Stimulated activated CD8-positive, alpha-beta memory T cell treated with anti-CD3 and anti-CD28 coated beads, Interleukin-7, amount 100 ng/mL, for 4 hours (primary cell): ENCODE measurements around the gene STKLD1.

Source experiments
- DNase-seq, 2 donors: peaks; one replicate each; pipeline ENCODE4 v3.0.0-alpha.2; 2020; ENCODE audit warnings: low read depth in 2 of 2

Gene STKLD1

DNA sequence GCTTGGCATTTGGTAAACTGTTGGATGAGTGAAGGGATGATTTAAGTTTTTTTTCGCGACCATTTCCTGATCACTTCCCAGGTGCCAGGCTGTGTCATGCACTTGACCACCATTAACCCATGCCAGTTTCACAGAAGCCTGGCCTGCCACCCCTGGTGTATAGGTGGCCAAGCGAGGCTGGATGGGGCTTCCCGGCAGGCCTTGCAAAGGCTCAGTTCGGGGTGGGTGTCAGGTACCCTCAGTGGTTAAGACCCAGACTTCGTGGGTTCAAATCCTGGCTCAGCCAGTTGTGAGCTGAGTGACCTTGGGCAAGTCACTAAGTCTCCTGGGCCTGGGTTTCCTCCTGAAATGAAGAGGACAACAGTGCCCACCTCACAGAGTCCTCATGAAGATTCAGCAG lies 30.6 kb upstream of the STKLD1 start:
- no peak for DNase-seq

DNA sequence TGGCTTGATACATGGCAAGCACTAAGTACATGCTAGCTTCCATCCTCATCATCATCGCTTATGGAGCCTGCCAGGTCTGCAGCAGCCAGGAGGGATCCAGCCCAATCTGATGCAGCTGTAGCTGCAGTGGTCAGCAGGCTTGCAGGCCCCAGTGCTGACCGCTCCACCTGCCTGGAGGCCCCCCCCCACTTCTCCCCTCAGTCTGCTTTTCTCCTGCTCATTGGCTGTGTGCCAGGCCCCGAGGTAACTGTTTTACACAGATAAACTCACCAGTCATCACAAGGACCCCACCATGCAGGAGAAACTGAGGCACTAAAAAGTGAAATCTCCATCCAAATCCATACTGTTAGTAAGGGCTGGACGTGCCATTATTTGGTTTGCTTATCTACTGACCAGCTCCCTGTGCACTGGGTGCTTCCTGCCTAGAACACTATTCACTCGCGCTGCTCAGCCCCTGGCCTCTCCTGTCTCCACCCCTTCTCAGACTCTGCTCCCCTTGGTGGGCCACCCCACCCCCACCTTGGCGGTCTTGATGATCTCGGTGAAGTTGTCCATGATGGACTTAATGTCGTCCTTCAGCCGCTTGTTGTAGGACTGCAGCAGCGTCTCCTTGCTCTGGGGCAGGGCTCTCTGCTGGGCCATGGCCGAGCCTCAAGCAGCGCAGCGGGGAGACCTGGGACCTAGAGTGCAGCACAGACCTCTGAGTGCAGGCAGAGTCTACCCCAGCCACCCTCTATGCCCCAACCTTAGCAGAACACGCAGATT lies 30.0 kb upstream of the STKLD1 start:
- no peak for DNase-seq

DNA sequence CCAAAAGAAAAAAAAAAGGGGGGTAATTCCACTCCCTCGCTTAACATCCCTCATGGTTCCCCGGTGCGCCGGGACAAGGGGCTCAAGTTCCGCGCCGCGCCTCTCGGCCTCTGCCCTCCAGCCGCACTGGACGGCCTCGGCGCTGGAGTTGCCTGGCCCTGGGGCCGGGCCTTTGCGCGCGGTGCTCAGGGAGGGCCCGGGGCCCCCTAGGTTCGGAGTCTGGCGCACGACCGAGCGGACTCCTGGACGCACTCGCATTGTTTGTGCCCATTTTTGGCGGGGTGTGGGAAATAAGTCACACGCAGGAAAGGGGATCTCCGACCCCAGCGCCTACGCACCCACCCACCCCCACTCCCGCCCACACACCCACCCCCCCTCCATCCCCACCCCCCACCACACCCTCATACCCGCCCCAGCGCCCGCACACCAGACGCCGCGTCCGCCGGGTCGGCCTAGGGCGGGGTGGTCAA lies 28.6 kb upstream of the STKLD1 start:
- no peak for DNase-seq

DNA sequence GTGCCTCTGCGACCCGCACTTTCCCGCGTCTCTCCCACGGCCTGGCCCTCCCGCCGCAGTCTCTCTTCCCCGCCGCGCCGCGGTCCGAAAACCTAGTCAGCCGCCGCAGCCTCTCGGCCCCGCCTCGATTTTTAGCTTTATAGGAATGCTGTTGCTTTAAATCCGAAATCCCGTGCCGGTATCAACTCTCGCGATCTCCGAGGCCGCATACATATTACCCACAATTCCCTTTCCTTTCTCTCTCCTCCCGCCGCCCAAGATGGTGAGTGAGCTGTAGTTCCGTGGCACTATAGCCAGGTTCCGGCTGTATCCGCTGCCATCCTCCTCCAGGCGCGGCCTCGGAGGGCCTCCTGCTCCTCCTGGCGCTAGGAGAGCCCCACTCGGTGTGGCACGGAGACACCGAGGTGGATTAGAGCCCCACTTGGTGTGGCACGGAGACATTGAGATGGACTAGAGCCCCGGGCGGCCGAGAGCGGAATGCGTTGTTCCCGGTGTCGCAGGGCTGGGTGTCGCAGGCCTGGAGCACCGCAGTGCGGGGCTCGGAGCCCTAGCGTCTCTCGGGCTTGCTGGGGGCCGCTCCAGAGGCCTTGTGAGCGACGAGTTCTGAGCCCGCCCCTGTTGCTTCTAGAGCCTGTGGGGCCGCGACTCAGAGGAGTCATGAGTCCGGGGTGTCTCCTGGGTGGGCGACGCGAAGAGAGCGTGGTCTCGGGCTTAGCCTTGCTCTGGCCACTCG lies 28.0 kb upstream of the STKLD1 start, which contains the start of the genes MED22 and RPL7A:
Gene MED22, minus strand, starts transcription at position 147 of the 733 bp plus-strand sequence. CDS start 1,469 bp downstream, outside the sequence.
Gene RPL7A, plus strand, starts transcription at position 234 of the 733 bp plus-strand sequence. Its CDS starts 26 bp downstream, at position 260.
- peak; percentile 86 to 91 for DNase-seq

DNA sequence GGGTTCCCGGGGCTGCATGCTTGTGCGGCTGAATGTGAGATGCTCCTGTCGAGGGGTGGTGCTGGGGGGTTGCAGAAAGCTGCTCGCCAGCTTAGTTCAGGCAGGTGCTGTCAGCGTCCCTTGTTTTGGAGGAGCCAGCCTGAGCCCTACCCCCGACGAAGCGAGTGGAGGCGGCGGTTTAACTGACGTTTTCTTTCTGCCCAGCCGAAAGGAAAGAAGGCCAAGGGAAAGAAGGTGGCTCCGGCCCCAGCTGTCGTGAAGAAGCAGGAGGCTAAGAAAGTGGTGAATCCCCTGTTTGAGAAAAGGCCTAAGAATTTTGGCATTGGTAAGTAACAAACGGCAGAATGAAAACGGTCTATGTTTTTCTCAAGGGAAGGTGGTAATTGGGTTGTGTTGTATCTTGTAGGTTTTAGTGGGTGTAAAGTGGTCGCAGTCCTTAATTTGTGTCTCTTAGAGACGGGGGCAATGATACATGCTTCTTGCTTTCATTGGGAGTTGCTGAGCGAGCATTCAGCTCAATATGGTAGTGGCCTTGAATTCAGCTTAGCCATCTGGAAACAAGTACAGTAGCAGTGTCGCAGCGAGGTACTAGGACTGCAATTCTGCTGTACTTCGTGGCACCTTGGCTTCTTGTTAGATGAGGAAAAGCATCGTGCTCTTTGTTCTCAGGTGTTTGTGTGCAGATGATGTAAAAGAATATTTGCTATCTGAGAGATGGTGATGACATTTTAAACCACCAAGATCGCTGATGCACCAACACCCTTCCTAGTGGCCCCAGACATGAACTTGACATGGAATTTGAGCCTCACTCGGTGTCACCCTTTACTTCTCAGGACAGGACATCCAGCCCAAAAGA lies 27.2 kb upstream of the STKLD1 start:
- no peak for DNase-seq

DNA sequence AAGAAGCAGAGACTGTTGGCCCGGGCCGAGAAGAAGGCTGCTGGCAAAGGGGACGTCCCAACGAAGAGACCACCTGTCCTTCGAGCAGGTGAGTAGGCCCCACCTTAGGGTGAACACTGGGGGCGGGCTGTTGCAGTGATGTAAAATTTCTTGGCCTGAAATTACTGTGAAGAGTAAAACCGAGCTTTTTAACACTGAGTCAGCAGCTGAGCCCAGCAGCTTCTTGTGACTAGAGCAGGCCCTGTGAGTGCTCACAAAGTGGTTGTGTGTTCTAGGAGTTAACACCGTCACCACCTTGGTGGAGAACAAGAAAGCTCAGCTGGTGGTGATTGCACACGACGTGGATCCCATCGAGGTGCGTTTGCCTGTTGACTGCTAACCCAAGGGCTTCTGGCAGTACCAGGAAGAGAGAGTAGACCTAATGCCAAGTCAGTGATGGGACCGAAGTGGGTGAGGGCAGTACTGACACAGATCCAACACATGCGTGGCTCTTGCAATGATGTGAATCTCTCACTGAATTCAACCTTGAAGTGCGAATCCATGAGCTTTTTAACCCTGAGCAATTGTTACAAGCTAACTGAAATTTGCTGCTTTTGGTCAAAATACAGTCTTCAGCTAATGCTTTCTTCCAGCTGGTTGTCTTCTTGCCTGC lies 26.1 kb upstream of the STKLD1 start:
- no peak for DNase-seq

DNA sequence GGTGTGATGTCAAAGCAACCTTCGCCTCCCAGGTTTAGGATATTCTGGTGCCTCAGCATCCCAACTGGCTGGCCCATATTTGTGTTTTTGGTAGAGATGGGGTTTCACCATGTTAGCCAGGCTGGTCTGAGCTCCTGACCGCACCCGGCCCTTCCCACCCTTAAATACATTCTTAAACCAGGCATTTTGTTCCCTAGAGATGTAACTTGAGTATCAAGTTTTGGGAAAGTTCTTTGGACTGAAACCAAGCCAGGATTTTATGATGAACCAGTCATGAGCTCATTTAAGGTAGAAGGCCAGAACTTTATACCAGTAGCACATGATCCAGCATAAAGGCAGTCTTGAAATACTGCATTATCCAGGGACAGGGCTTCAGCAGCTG lies 24.6 kb upstream of the STKLD1 start:
- no peak for DNase-seq

DNA sequence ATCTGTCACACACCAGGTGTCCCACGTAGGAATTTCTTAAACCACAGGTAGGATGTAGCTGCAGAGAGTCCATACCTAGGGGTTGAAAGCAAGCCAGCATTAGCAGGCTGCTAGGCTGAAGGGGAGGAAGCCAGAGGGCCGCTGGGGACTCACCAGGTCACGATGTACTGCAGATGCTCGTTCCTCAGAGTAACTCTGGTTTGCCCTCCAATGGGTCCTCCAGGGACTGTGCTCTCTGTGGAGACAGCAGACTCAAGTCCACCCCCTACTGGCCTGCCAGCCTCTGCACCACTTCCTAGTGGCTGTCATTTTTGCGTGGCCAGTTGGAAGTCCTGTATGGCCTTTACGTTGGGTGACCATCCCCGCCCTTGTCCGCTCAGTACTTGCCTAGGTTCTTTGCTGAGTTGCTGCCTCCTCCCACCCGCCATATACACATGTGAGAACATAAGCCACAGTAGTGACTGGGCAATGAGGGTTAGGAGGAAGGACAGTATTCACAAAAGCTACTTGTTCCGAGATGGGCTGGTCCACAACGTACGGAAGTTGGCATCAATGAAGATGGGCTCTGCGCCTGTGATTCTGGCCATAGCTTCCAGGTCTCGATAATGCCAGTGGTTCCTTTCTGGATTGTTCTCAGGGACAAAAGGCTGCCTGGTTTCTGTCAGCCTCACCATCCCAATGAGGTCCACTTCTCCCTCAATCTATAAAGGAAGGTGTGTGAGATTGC lies 24.1 kb upstream of the STKLD1 start:
- DNase-seq = no peak

DNA sequence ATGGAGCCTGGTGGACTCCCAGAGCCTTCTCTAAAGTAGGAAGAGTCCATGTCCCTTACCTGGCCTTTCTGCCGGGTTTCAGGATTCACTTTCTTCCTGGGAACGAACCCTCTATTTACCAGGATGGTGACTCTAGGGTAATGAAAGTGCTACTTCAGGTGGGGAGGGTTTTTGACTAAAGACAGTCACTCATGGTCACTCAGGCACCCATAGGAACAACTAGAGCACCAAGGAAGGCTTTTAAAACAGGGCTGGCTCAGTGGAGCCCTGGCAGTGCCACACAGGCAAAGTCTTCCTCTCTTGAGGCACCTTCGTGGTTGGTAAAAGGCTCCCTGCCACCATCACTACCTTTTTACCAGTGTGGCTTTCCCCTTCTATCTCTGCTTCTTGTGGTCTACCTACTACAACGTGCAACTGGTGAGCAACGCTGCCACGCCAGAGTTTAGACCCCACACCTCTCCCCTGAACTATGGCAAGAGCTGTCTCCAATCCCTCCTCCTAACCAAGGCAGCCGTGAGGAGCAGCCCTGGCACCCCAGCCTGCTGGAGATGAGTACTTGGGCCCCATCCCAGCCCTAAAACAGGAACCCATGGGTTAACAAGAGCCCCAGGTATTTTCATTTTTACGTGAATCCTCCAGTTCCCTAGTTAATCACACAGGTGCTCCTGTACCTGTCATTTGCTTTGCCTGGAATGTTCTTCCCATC lies 23.4 kb upstream of the STKLD1 start:
- DNase-seq = no peak

DNA sequence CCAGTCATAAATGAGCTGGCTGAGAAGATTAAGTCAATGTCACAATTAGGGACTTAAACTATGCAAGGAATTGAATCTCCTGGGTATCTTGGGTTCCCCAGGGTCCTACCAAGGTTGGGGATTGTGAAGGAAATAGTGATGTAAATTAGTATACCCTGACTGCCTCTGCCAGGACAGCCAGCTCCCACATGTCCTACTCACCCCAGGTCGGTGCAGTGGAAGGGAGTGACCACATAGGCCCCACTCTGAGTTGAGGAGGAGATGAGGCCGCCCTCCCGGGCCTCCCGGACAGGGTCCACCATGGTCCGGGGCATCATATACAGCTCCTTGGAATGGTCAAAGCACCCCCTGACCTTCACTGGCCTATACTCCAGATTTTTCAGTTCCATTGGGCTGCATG lies 22.6 kb upstream of the STKLD1 start:
- DNase-seq = no peak

DNA sequence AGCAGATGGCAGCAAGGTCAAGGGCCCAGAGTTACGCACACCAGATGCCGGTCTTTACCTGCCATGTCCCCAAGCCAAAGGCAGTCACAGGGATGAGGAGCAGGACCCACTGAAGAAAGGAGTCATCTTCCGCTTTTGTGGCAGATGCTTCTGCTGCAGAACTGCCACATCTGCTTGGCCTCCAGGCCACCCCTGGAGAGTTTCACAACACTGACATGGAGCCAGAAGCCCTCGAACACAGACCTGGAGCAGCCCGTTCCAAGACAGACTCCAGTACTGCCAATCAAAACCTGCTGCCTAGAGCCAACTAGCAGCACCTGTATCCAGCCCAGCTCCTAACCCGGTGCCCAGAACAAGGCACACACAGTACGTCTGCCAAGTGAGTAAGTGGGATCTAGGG lies 21.4 kb upstream of the STKLD1 start:
- DNase-seq = no peak

DNA sequence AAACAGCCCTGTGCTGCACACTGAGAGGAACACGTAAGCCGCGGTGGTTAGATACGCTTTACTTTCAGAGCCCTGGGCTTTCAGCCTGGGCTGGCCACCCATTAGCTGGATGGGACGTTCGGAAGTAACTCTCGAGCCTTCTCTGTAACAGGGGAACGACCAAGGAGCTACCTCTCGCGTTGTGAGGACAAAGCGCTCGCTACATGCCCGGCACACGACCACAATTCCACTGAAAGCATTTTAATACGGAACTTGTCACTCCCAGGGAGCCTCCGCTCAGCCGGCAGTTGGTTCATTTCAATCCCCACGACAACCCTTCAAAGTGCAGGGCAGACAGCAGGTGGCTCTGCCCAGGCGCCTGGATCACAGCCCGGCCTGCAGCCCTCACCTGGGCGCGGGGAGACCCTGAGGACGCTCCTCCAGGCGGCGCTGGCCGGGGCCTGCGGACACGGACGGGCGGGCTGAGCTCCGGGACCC lies 20.2 kb upstream of the STKLD1 start:
- no peak for DNase-seq

DNA sequence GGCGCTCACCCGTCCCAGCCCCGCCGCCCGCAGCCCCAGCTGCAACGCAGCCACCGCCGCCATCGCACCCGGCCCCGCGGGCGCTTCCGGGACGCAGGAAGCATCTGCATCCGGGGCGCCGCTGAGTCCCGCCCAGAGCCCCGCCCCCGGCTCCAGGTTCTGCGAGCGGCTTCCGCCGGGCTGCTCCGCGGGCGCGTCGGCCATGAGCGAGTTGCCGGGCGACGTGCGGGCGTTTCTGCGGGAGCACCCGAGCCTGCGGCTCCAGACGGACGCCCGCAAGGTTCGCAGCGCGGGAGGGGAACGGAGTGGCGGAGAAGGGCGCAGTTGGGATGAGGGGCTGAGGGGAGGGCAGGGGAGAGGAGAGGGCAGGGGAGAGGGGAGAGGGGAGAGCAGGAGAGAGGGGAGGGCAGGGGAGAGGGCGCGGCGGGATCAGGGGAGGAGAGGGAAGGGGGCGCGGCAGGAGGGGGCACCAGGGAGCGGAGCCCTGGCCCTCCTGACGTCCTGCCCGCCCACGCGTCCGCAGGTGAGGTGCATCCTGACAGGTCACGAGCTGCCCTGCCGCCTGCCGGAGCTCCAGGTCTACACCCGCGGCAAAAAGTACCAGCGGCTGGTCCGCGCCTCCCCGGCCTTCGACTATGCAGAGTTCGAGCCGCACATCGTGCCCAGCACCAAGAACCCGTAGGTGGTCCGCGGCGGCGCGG lies 19.6 kb upstream of the STKLD1 start, which contains the start of the genes SURF1 and SURF2:
Gene SURF1, minus strand, starts transcription at position 97 of the 701 bp plus-strand sequence. Its CDS starts 34 bp downstream, at position 63.
Gene SURF2, plus strand, starts transcription at position 160 of the 701 bp plus-strand sequence. Its CDS starts 43 bp downstream, at position 203.
- peak; percentile 69 to 89 for DNase-seq

DNA sequence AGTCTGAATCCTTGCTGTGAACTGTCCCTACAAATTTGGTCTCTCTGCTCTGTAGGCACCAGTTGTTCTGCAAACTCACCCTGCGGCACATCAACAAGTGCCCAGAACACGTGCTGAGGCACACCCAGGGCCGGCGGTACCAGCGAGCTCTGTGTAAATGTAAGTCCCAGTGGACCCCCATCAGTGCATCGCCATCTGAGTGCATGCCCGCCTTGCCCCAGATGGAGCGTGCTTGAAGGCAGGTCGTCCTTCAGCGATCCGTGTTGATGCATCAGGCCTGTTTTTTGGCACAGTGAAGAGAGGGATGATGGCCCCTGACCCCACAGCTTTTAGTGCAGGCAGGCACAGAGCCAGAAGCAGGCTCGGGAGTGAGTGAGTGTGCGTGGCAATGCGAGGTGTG lies 18.5 kb upstream of the STKLD1 start:
- no peak for DNase-seq

DNA sequence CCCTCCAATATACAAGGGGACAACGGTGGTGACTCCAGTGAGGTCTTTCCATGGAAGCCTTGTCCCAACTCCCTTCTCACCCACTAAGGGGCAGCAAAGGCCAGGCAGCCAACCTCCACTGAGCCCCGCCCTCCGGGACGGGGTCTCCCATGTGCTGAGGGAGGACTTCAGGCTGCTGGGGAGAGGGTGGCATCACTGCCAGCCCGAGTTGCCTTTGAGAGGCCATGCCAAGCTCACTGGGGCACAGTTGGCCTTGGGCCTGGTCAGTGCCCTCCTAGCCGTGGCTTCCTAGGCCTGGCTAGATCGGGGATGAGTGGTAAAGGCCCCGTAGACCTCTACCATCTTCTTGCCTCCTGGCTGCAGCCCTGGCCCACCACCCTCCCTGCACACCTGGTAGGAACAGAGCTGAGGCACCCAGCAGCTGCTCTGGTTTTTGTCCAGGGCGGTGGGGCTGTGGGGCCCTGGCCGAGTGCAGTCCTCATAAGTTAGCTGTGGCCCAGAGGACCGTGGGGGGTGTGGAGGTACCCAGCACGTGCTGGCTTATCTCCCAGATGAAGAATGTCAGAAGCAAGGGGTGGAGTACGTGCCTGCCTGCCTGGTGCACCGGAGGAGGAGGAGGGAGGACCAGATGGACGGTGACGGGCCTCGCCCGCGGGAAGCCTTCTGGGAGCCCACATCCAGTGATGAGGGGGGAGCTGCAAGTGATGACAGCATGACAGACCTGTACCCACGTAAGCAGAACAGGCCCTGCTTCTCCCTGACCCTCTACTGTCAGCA lies 16.6 kb upstream of the STKLD1 start:
- DNase-seq = no peak

DNA sequence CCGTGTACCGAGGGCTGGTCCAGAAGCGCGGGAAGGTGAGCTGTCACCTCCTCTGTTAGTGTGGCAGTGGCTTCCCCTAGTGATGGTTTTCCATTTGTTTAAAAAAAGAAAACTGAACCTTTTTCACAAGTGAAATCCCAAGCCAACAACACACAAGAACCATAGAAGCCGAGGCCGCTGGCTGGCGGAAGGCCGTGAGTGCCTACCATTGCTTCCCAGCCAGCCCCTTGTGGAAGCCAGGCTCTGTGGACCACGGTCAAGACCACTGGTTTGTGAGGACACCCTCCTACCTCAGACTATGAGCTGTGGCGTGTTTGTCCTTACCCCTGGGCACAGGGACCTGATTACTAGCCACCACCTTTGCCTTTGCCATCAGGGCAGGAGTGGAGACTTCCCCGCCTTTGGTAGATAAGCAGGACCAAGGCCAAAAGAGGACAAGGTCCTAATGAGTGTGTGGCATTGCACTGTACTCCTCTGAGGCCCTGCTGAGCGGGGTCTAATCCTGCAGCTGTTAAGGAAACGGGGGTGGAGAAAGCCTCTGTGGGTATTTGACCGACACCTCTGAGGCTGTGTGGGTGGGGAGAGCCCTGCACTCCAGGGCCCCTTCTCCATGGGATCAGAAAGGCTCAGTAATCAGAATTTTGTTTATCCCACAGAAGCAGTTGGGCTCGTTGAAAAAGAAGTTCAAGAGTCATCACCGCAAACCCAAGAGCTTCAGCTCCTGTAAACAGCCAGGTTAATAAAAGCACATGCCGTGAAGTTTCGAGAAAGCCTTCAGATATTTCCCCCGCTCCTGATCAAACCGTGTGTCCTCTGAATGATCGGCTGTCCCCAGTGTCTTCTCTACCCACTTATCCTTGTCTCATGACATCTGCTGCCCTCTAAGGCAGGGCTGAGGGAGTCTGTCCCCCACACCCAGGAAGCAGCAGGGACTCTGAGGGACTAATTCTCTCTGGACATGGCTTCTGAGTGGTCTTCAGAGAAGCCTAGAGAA lies 15.5 kb upstream of the STKLD1 start:
- no peak for DNase-seq

DNA sequence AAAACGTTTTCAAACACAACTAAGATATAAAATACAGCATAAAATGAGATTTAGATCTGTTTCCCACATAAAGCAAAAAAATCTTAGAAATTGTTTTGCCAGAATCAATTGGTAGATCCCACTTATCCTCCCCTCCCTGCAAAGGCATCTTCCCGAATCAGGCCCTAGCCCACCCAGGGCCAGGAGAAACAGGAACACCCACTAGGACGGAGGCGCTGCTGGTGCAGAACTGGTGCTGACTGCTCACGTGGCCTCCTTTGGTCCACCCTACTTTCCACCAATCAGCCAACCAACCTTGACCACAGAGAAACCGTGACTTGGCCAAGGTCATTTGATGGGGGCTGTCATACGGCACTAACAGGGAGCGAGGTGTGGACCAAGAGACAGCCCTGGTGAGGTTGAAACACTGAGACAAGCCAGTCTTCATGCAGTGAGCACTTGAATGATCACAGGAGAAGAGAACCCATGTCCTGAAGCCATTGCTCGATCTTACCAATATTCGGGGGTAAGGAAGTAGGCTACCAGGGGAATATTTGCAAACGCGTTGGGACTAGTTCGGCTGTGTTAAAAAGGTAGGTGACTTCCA lies 14.6 kb upstream of the STKLD1 start:
- no peak for DNase-seq
